GM18499 (cell line): ENCODE results near the gene IL18.
"Not testable (repeated sequence)": the region's sequence is repeated elsewhere in the genome, so short reads cannot be mapped to it uniquely, and the experiment has no call there.

ENCODE experiments used
- ATAC-seq: cut with Tn5 transposase; IDR thresholded peaks from one replicate; pipeline ENCODE4 v1.9.1; 2021; ENCODE audit warnings: moderate number of reproducible peaks; ENCODE audit not compliant: insufficient read depth, unreplicated experiment

The IL18 gene

GRCh38 chr11:112127056-112127455, 36.8 kb downstream of the IL18 start:
- no peak for ATAC-seq

GRCh38 chr11:112123129-112123528, 40.8 kb downstream of the IL18 start:
- no peak for ATAC-seq

DNA sequence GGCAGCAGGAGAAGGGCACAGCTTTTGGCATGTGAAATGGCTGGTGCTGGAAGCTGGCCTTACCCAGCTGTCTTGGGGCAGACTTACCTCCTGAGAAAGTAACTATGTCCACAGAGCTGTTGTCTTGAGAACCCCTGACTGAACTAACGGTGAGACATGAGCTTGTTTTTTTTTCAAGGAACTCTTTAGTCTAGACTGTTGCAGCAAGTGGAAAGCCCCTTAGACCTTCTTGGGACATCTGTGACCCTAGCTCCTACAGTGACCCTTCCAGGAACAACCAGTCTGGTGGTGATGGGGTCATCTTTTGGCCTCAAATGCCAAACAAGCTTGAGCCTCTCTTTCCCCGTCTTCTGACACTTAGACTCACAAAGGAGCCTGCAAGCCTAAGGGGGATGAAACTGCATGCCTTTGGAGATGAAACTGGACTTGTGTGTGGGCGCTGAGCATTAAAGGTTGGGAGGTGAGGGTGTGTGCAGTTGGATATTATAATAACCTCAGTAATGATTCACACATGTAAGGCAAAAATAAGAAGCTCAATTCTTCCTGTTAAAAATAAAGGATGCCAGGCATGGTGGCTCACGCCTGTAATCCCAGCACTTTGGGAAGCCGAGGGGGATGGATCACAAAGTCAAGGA, 41.8 kb downstream of the IL18 start:
- no peak for ATAC-seq

DNA sequence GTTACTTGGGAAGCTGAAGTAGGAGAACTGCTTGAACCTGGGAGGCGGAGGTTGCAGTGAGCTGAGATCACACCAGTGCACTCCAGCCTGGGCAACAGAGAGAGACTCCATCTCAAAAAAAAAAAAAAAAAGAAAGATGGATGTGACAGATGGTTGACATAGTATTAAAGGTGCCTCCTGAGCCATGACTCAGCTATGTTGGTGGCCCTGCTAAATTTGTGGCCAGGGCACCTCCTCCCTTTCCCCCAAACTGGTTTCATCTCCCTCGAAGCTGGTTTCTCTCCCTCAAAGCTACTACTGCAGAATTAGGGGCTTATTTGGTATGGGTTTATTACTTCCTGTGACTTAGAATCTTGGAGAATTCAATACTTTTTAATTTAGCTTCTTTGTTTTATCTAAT, 45.7 kb downstream of the IL18 start:
- no peak for ATAC-seq

- ATAC-seq = no peak
These were observed 48.5 kb downstream of the IL18 start for GRCh38 chr11:112115386-112115785.

- ATAC-seq = no peak
These were observed 49.4 kb downstream of the IL18 start for GRCh38 chr11:112114460-112114859.

- ATAC-seq = no peak
These were observed 50.1 kb downstream of the IL18 start for GRCh38 chr11:112113539-112114457.

DNA sequence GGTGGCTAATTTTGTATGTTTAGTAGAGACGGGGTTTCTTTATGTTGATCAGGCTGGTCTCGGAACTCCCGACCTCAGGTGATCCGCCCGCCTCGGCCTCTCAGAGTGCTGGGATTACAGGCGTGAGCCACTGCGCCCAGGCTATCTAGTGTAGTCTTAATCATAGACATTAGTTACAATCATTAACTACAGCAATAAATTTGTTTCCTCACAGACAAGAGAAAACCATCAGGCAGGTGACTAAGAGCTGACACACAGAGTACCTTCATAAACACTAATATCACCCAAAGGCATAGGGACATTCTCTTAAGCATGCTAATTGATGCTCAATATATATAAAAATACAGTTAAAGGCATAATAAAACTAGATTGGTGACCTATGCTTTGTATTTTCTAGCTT, 57.8 kb downstream of the IL18 start:
- no peak for ATAC-seq

- ATAC-seq = no peak
These were observed 60.4 kb downstream of the IL18 start for GRCh38 chr11:112103446-112103845.

- no peak for ATAC-seq
These were observed 63.4 kb downstream of the IL18 start for GRCh38 chr11:112100462-112100861.

- no peak for ATAC-seq
These were observed 66.0 kb downstream of the IL18 start for GRCh38 chr11:112097734-112098528.

DNA sequence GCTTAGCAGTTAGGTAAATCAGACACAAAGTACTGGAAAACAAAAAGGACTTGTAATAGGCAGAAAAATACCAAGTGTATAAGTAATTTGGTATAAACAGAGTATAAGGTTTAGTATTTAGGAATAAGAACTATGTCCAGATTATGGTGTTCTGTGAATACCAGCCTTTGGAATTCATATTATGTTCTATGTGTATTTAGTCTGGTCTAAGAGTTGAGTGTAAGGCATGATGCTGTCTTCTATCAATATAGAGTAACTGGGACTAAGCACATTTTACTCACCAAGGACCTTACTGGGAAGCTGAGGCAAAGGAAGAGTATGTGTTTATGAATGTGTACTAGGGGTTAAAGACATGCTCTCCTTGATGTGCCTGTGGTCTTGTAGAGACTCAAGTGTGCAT, 67.7 kb downstream of the IL18 start:
- no peak for ATAC-seq

DNA sequence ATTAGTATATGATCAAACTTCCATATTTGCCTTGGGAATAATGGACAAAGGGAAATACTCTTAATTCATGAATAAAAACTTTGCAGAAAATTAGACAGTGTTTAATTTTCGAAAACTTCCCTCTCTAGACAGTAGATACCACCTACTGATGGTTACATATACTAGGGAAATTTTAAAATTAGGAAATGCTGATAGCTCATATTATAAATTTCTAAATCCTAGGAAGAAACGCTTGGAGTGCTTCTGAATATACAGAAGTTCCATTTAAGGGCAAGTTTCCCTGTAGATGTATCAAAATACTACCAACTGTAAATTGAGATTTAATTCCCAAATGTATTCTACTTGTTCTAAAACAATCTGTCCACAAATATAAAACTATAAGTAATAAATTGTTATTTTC, 68.6 kb downstream of the IL18 start:
- ATAC-seq = not testable (repeated sequence)
